NCI-H1048 (cell line): ENCODE data around the gene NCOA7.
"Not testable (repeated sequence)": the region's sequence is repeated elsewhere in the genome, so short reads cannot be mapped to it uniquely, and the experiment has no call there.

Source experiments
- DNase-seq: peaks from one replicate; lab custom pipeline; 2025; lab: John Stamatoyannopoulos, UW

Gene NCOA7

DNA sequence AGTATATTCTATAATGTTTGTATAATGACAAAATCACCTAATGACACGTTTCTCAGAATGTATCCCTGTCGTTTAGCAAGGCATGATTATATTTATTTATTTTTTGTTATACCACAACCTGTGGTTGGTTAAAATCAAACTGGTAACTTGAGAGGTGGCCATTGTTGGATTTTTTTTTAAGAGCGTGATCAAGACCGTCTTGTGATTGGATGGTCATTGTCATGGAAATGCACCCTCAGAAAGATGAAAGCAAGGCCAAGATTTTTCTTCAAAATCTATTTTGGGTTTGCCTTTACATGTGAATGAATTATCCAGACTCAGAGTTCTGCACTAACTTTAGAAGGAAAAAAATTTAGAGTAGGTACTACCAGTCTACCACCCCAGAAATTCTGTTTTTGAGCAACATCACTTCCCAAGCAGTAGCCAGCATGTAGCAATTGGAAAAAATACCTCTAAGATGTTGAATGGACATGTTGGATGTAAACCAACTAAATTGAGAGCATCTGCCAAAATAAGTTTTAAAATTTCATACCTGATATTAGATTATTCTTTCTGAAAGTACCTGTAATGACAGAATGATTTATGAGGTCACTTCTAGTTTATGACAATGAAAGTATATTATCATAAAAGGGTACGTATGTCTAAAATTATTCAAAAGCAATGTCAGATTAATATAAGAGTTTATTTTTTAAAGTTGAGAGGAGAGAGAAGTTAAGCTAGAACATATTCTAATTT, 50.8 kb downstream of the NCOA7 start:
- DNase-seq: no peak

GRCh38 chr6:125842091-125842626, 51.4 kb downstream of the NCOA7 start:
- DNase-seq: no peak

DNA sequence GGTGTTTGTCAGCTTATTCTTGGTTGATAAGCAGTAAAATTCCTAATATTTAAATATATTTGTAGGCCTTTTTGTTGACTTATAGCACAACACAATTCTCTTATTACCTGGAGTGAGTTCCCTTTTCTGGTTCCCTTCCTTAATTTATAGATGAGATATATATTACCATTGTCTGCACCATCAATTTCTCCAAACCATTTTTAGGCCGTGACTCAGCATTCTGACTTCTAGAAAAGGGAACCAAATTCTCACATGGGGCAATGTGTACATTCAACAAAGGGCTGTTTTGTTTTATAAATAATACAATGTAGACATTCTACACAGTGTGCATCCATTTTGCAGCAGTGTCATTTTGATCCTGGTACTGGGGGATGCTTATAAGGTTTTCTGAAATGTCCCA, 52.8 kb downstream of the NCOA7 start:
- no peak for DNase-seq

DNA sequence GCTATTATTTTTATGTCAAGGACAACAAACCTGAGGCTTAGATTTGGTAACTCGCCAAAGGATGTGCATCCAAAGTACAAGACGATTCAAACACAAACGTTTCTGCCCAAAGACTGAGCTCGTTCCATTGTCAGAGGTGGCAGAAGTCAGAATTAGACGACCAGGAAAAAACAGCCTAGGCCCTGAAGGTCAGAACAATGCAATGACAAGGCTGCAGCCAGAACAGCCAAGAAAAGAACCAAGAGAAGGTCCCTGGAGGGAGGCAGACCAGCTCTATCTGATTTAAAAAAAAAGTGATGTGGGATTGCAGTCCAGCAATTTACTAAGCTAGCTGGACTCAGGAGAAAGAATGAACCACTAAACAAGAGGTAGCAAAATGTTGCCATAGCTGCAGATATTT, 54.2 kb downstream of the NCOA7 start:
- no peak for DNase-seq

DNA sequence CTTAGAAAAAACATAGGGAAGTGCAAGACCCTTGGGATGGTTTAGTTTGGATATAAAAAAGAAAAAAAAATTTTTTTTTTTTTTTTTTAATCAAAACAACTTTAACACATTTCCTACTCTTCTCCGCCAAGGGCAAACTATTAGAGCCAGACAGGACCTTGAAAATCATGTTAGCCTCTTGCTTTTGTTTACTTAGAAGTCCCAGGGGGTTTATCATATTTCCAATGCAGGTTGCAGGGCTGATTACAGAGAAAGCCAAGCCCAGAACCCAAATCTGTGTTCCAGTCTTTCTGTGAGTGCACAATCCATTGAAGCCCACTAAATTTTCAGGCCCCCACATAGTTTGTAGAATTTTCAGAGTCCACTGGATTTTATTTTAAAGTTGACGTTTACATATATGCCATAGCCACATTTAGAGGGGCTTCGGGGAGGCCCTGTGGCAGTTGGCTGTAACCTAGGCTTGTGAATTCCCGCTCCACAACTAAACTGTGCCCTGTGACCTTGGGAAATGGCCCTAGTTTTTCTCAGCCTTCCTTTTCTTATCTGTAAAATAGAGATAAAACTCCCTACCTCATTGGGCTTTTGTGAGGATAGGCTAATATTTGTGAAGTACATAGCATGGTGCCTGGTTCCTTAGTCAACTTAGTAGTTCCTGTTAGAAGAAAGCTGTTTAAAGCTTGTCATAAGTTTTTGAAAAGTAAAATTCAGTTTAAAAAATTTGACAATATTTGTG, 55.7 kb downstream of the NCOA7 start:
- no peak for DNase-seq

DNA sequence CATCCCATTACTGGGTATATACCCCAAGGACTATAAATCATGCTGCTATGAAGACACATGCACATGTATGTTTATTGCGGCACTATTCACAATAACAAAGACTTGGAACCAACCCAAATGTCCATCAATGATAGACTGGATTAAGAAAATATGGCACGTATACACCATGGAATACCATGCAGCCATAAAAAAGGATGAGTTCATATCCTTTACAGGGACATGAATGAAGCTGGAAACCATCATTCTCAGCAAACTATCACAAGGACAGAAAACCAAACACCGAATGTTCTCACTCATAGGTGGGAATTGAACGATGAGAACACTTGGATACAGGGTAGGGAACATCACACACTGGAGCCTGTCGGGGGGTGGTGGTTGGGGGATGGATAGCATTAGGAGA, 57.5 kb downstream of the NCOA7 start:
- DNase-seq: not testable (repeated sequence)

- no peak for DNase-seq
Measured at GRCh38 chr6:125850361-125850760, 59.6 kb downstream of the NCOA7 start.

GRCh38 chr6:125852587-125852986, 61.8 kb downstream of the NCOA7 start:
- no peak for DNase-seq

DNA sequence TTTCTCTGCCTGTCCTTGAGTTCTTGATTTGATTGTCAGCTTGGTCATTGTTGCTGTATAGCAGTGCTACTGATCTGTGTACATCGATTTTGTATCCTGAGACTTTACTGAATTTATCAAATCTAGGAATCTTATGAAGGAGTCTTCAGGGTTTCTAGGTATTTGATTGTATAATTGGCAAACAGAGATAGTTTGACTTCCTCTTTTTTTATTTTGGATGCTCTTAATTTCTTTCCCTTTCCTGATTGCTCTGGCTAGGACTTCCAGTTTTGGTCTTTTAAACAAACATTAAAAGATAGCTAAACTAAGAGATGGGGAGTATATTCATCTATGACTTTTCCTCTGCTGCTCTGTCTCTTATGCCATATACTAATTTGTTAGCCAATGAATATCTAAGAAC, 62.4 kb downstream of the NCOA7 start:
- DNase-seq: no peak

DNA sequence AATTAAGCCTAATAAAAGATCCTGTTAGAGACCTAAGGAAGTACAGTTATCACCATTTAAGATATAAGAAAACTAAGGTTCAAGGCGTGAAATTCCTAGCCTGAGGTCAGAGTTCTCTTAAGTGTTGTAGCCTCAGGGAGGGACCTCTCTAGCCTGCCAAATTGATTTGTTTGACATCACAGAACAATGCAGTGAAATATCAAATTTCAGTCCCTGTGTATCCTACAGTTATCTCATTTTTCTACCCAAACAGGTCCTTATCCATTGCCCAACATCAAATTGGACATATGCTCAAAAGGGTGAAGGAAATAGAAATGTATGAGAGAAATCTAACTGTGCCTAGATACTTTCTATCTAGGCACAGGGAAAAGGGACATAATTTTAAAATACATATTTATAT, 63.0 kb downstream of the NCOA7 start:
- DNase-seq: no peak

DNA sequence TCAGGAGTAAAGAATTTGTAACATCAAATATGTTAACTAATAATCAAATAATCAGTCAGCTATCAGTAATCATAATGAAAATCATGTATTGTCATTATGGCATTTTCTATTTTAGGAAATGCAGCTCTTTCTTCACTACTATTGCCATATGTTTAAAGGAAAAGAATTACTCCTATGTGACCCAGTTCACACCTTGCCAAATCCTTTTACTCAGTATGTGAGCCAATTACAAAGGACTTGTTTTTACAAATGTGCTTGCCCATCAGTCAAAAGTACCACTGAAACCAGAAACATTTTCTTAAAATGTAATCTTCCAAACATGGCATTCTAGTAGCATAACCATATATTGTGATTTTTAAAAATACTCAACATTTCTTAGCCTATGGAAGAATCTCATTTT, 63.6 kb downstream of the NCOA7 start:
- no peak for DNase-seq

- no peak for DNase-seq
Measured at GRCh38 chr6:125855783-125856182, 65.0 kb downstream of the NCOA7 start.

DNA sequence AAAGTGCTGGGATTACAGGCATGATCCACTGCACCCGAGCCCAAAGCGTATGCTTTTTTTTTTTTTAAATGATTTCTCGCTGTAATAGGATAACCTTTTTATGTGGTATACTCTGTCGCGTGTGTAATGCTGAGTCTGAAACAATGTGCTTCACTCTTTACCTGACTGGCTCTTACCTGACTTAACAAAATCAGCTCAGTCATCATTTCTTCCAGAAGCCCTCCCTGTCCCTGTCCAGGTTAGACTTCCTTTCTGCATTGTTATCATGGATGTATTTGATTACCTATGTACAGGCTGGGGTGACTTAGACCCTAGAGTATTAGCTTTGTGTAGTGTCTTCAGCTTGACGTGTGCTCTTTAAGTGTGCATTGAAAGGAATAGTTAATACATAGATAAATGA, 67.1 kb downstream of the NCOA7 start:
- DNase-seq: no peak

GRCh38 chr6:125858427-125859320, 67.9 kb downstream of the NCOA7 start:
- no peak for DNase-seq

DNA sequence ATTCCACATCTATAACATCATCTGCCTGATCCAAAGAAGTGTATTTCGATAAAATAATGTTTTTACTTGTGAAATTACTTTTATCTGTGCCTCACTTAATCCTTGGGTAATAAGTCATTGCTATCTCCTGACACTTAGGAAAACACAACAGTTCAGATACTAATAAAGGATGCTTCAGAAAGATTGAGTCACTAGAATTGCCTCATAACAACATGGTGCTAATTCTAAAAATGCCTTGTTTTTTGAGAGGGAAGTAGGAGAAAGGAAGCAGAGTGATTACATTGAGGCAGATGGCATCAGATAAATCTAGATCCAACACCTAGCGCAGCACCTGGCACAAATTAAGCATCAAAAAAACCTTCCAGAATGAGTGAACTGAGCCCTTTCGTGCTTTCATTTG, 69.0 kb downstream of the NCOA7 start:
- no peak for DNase-seq

- DNase-seq: no peak
Measured at GRCh38 chr6:125863023-125863422, 72.3 kb downstream of the NCOA7 start.

- no peak for DNase-seq
Measured at GRCh38 chr6:125865015-125865414, 74.3 kb downstream of the NCOA7 start.

DNA sequence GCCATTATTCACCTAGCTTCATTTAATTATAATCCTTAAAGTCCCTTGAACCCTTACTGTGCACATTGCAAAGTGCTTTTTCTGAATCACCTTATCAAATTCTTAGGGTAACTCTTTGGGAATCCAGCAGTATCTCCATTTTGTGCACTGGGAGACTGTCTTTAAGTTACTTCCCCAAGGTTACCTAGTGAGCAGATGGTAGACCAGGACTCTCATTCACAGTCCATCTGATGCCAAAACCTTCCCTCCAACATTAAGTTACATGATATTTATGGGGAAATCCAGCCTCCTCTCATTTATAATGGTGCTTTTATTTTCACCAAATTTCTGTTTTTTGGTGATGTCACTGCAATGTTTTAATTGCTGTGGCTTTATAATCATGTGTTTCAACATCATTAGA, 75.7 kb downstream of the NCOA7 start:
- no peak for DNase-seq

DNA sequence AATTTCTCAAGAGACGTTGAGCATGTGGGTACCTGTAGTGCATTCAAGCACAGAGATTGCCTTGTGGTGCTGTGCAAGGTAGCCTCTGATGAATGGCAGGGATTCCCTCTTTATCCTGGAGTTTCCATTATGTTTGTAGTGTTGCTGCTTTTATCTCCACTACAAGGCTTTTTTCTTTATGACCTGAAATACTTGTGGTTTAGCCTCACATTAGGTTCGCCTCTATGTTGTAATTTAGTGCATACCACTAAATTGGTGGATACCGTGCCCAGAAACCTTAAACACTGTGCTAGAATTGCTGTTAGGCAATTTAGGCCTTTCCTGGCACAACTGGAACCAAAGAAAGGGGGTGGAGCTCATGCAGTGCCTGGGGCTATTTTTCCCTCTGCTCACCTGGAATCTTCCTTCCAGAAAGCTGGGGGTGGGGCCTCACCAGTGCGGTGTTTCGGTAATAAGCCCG, 76.8 kb downstream of the NCOA7 start:
- DNase-seq: no peak

DNA sequence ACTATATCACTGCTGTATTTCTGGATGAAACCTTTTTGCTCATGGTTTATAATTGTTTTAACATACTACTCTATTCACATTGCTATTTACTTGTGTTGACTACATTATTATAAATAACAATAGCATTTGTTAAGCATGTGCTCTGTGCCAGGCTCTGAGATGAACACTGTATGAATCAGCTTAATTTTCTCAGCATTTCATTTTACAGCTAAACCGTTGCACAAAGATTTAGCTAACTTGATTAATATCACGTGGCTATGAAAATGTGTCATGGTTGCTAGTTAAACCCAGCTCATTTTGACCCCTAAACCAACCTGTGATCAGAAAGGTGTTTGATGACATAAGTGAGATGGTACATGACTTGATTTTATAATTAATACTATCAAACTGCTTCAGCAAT, 77.5 kb downstream of the NCOA7 start:
- no peak for DNase-seq

GRCh38 chr6:125868678-125869395, 78.1 kb downstream of the NCOA7 start:
- DNase-seq: no peak

- no peak for DNase-seq
Measured at GRCh38 chr6:125869427-125869826, 78.7 kb downstream of the NCOA7 start.
